HCT116 (cell line): Measurements from ENCODE around the gene SORBS1. TPM values are rescaled to one million over a fixed set of nuclear protein-coding genes. Genes with fewer than 3 reads are reported as not detected.

Experiments used
- ATAC-seq: fragments of 200-7000 bp; cut with Tn5 transposase; 2 replicates; pipeline ENCODE4 v1.9.1; 2020; ENCODE audit warnings: mild to moderate bottlenecking, moderate library complexity
- BruUV-seq: library from RNA; stranded (reverse); fragments of 400-500 nt; replicated peaks from 2 replicates; lab custom pipeline; 2021; lab: Mats Ljungman, UMichigan
- CTCF ChIA-PET: fragments of 300-600 bp; sonication (Branson Sonifier 250); formaldehyde crosslinking; loops from one replicate; lab custom pipeline; 2021; ENCODE audit warnings: antibody characterized with exemption; lab: Charles Lee
- POLR2A ChIA-PET: fragments of 300-600, 350-600 bp; sonication (Branson Sonifier 250); formaldehyde crosslinking; loops from one replicate; lab custom pipeline; 2021; ENCODE audit warnings: antibody characterized with exemption; lab: Charles Lee
- RAD21 ChIA-PET, 2 experiments: fragments of 300-600 bp; sonication (Branson Sonifier 250); formaldehyde crosslinking; loops; one replicate each; lab custom pipeline; 2023; ENCODE audit warnings: low total read pairs in 2 of 2; ENCODE audit not compliant: uncharacterized antibody in 2 of 2, unreplicated experiment in 2 of 2, low non-redundant PET in 1 of 2; lab: Charles Lee
- DNase-seq: peaks from one replicate; pipeline ENCODE4 v3.0.0-alpha.2; 2010; ENCODE audit warnings: low read depth, low spot score
- H2AFZ ChIP-seq: fragments of 200-600 bp; shearing (Covaris generic), sonication (generic); 2 replicates; pipeline ENCODE4 v1.6.1; 2017; ENCODE audit warnings: low read depth, mixed run types, mixed read lengths, antibody characterized with exemption, low read length; ENCODE audit not compliant: poor library complexity, severe bottlenecking
- H3K27ac ChIP-seq: 2 replicates; pipeline ENCODE4 v1.5.1; 2012; ENCODE audit warnings: low read depth, low read length
- H3K27me3 ChIP-seq: fragments of 200-600 bp; sonication (generic); 2 replicates; pipeline ENCODE4 v1.6.1; 2016; ENCODE audit warnings: mixed run types, low read length, mixed read lengths; ENCODE audit not compliant: insufficient read depth
- H3K36me3 ChIP-seq, 2 experiments: fragments of 200-500 bp in 1 of 2; fragments of 200-600 bp in 1 of 2; sonication (Bioruptor generic) in 1 of 2; sonication (generic) in 1 of 2; 2 replicates each; pipeline versions ENCODE4 v1.5.1 to v1.6.1; 2014 to 2016; ENCODE audit warnings: low read length in 2 of 2, inconsistent platforms in 1 of 2, mixed read lengths in 1 of 2, mixed run types in 1 of 2; ENCODE audit not compliant: insufficient read depth in 2 of 2, control insufficient read depth in 1 of 2
- H3K4me1 ChIP-seq, 2 experiments: fragments of 200-600 bp in 1 of 2; sonication (generic) in 1 of 2; 2 replicates each; pipeline versions ENCODE4 v1.5.1 to v1.6.1; 2012 to 2017; ENCODE audit warnings: low read length in 2 of 2, inconsistent platforms in 1 of 2, mild to moderate bottlenecking in 1 of 2, mixed read lengths in 1 of 2, mixed run types in 1 of 2, moderate library complexity in 1 of 2; ENCODE audit not compliant: insufficient read depth in 2 of 2, control insufficient read depth in 1 of 2
- H3K4me2 ChIP-seq: fragments of 200-600 bp; sonication (generic); 2 replicates; pipeline ENCODE4 v1.6.1; 2017; ENCODE audit warnings: mixed run types, low read length, mixed read lengths
- H3K4me3 ChIP-seq, 2 experiments: fragments of 200-600 bp in 1 of 2; sonication (generic) in 1 of 2; replicated peaks in 1 of 2; 2 replicates each; pipeline ENCODE4 v1.5.1; 2011 to 2016; ENCODE audit warnings: low read length in 2 of 2, control low read depth in 1 of 2, low read depth in 1 of 2, mild to moderate bottlenecking in 1 of 2, mixed read lengths in 1 of 2, mixed run types in 1 of 2
- H3K79me2 ChIP-seq: fragments of 200-600 bp; sonication (generic); 2 replicates; pipeline ENCODE4 v1.6.1; 2017; ENCODE audit warnings: mild to moderate bottlenecking, mixed run types, low read length, moderate library complexity, mixed read lengths; ENCODE audit not compliant: insufficient read depth
- H3K9ac ChIP-seq: fragments of 200-600 bp; sonication (generic); 2 replicates; pipeline ENCODE4 v1.6.1; 2016; ENCODE audit warnings: low read length, mixed read lengths
- H3K9me2 ChIP-seq: fragments of 200-600 bp; sonication (generic), shearing (Covaris generic); 2 replicates; pipeline ENCODE4 v1.6.1; 2017; ENCODE audit warnings: mixed run types, mild to moderate bottlenecking, moderate library complexity; ENCODE audit not compliant: insufficient read depth
- H3K9me3 ChIP-seq, 2 experiments: fragments of 200-500 bp in 1 of 2; fragments of 200-600 bp in 1 of 2; sonication (Bioruptor generic) in 1 of 2; sonication (generic) in 1 of 2; 2 replicates each; pipeline ENCODE4 v1.6.1; 2014 to 2017; ENCODE audit warnings: low read length in 2 of 2, mixed read lengths in 2 of 2, inconsistent platforms in 1 of 2, low read depth in 1 of 2, mild to moderate bottlenecking in 1 of 2, mixed run types in 1 of 2, moderate library complexity in 1 of 2; ENCODE audit not compliant: control insufficient read depth in 1 of 2, insufficient read depth in 1 of 2
- H4K20me1 ChIP-seq: fragments of 200-600 bp; sonication (generic), shearing (Covaris generic); 2 replicates; pipeline ENCODE4 v1.6.1; 2017; ENCODE audit warnings: mixed run types, mild to moderate bottlenecking, moderate library complexity; ENCODE audit not compliant: insufficient read depth
- CBX3 ChIP-seq: IDR thresholded peaks from 2 replicates; pipeline ENCODE4 v1.6.1; 2012; ENCODE audit warnings: low read depth
- CEBPB ChIP-seq: IDR thresholded peaks from 2 replicates; pipeline ENCODE4 v1.6.1; 2012; ENCODE audit warnings: low read depth
- EGR1 ChIP-seq: IDR thresholded peaks from 2 replicates; pipeline ENCODE4 v1.6.1; 2012; ENCODE audit warnings: low read depth
- ELF1 ChIP-seq: IDR thresholded peaks from 2 replicates; pipeline ENCODE4 v1.6.1; 2012; ENCODE audit warnings: low read depth, borderline replicate concordance
- EZH2 ChIP-seq: fragments of 200-600 bp; sonication (generic); IDR thresholded peaks from 2 replicates; pipeline ENCODE4 v1.6.1; 2017; ENCODE audit warnings: antibody characterized with exemption, mixed run types
- EZH2phosphoT487 ChIP-seq: fragments of 200-600 bp; IDR thresholded peaks from 2 replicates; pipeline ENCODE4 v1.6.1; 2018; ENCODE audit warnings: antibody characterized with exemption, borderline replicate concordance
- FOSL1 ChIP-seq: IDR thresholded peaks from 2 replicates; pipeline ENCODE4 v1.6.1; 2012; ENCODE audit warnings: low read depth
- POLR2A ChIP-seq: IDR thresholded peaks from 2 replicates; pipeline ENCODE4 v1.7.0; 2011; ENCODE audit warnings: borderline replicate concordance; ENCODE audit not compliant: insufficient read depth, insufficient read length; ENCODE audit errors: extremely low read depth
- POLR2AphosphoS5 ChIP-seq: IDR thresholded peaks from 2 replicates; pipeline ENCODE4 v1.6.1; 2011; ENCODE audit warnings: mild to moderate bottlenecking, low read depth, low read length, moderate library complexity
- RAD21 ChIP-seq: IDR thresholded peaks from 2 replicates; pipeline ENCODE4 v1.6.1; 2012; ENCODE audit warnings: low read depth, mild to moderate bottlenecking
- SP1 ChIP-seq: IDR thresholded peaks from 2 replicates; pipeline ENCODE4 v1.6.1; 2012; ENCODE audit warnings: low read depth
- SRF ChIP-seq: IDR thresholded peaks from 2 replicates; pipeline ENCODE4 v1.6.1; 2012; ENCODE audit warnings: low read depth
- TCF7L2 ChIP-seq: IDR thresholded peaks from 2 replicates; pipeline ENCODE4 v1.7.0; 2011; ENCODE audit warnings: borderline replicate concordance, inconsistent platforms; ENCODE audit not compliant: insufficient read depth, insufficient read length; ENCODE audit errors: extremely low read depth
- ZNF274 ChIP-seq: fragments of 200-500 bp; sonication (Bioruptor generic); IDR thresholded peaks from 2 replicates; pipeline ENCODE4 v1.6.1; 2014; ENCODE audit warnings: mild to moderate bottlenecking, low read depth, low read length, inconsistent platforms
- intact Hi-C: fragments of 100-400 bp; cut with micrococcal nuclease; formaldehyde crosslinking; loops from 2 replicates; pipeline ENCODE4 v1.10.0; 2022
- total RNA-seq: library from RNA; stranded (reverse); gene quantifications from one replicate; pipeline ENCODE4 v1.2.1, GENCODE V29; 2021; ENCODE audit not compliant: unreplicated experiment
- TF ChIP-seq, protein P1 (sequence below), 3 experiments: fragments of 200-600 bp in 1 of 3; sonication (generic) in 1 of 3; IDR thresholded peaks in 2 of 3; conservative IDR thresholded peaks in 1 of 3; 2 replicates each; pipeline ENCODE4 v1.5.1; 2012 to 2017; ENCODE audit warnings: low read depth in 2 of 3, low read length in 2 of 3, antibody characterized with exemption in 1 of 3, borderline replicate concordance in 1 of 3, control low read depth in 1 of 3, mild to moderate bottlenecking in 1 of 3, mixed read lengths in 1 of 3, mixed run types in 1 of 3, moderate library complexity in 1 of 3; ENCODE audit not compliant: insufficient read depth in 1 of 3
- TF ChIP-seq, protein P2 (sequence below): IDR thresholded peaks from 2 replicates; pipeline ENCODE4 v1.6.1; 2012; ENCODE audit warnings: low read depth
- TF ChIP-seq, protein P3 (sequence below): IDR thresholded peaks from 2 replicates; pipeline ENCODE4 v1.6.1; 2012

SORBS1 gene
- total RNA-seq, 1 experiment from 2014 or later, result 3.4 TPM

DNA sequence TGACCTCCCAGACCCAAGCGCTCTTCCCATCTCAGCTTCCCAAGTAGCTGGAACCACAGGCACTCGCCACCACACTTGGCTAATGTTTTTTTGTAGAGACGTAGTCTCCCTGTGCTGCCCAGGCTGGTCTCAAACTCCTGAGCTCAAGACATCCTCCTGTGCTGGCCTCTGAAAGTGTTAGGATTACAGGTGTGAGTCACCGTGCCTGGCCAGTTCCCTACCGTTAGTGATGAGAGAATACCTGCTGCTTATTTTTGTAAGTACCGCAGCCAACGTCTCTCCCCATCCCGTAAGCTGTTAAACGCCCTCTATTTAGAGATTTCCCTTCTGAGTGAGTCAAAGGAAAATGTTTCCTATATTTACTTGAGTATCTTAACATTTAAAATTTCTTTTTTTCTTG, 231.9 kb downstream of the SORBS1 start:
- ATAC-seq (no peak), DNase-seq (no peak)
- H3K27me3 ChIP-seq, result peaks cover 4% of the 10 kb centered on the region; the same call in 1 of the 2 replicates
- CTCF ChIA-PET, result no interaction called here
- no peaks in the 10 kb centered on the region for H3K36me3 ChIP-seq
- intact Hi-C loops, result no loop called here
- TF ChIP-seq ELF1, result no peak
- TF ChIP-seq POLR2A, result no peak
- TF ChIP-seq, protein P1, sequence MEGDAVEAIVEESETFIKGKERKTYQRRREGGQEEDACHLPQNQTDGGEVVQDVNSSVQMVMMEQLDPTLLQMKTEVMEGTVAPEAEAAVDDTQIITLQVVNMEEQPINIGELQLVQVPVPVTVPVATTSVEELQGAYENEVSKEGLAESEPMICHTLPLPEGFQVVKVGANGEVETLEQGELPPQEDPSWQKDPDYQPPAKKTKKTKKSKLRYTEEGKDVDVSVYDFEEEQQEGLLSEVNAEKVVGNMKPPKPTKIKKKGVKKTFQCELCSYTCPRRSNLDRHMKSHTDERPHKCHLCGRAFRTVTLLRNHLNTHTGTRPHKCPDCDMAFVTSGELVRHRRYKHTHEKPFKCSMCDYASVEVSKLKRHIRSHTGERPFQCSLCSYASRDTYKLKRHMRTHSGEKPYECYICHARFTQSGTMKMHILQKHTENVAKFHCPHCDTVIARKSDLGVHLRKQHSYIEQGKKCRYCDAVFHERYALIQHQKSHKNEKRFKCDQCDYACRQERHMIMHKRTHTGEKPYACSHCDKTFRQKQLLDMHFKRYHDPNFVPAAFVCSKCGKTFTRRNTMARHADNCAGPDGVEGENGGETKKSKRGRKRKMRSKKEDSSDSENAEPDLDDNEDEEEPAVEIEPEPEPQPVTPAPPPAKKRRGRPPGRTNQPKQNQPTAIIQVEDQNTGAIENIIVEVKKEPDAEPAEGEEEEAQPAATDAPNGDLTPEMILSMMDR (IDR thresholded peaks at IDR 0.05 in 2 of 3, conservative IDR thresholded peaks at IDR 0.05 in 1 of 3; ENCODE audit: borderline replicate concordance in 1 of 3, insufficient read depth in 1 of 3, low read depth in 2 of 3, low read length in 2 of 3), result no peak
- no peaks in the 10 kb centered on the region for H3K9me2 ChIP-seq
- RAD21 ChIA-PET, result no interaction called here
- BruUV-seq, result no TSS peak
- H3K9me3 ChIP-seq, result no peaks in the 10 kb centered on the region
- H3K27ac ChIP-seq, result no peak overlapping the region
- no peak overlapping the region for H3K4me2 ChIP-seq
- POLR2A ChIA-PET, result no interaction called here
- H3K9ac ChIP-seq, result no peak overlapping the region
- H2AFZ ChIP-seq, result no peak overlapping the region
- H3K79me2 ChIP-seq, result no peaks in the 10 kb centered on the region
- H3K4me3 ChIP-seq, result no peak overlapping the region
- H3K4me1 ChIP-seq, result peaks cover 0 to 10% of the 10 kb centered on the region in 2 experiments; a peak in 2 of 4 replicates
- no peaks in the 10 kb centered on the region for H4K20me1 ChIP-seq

DNA sequence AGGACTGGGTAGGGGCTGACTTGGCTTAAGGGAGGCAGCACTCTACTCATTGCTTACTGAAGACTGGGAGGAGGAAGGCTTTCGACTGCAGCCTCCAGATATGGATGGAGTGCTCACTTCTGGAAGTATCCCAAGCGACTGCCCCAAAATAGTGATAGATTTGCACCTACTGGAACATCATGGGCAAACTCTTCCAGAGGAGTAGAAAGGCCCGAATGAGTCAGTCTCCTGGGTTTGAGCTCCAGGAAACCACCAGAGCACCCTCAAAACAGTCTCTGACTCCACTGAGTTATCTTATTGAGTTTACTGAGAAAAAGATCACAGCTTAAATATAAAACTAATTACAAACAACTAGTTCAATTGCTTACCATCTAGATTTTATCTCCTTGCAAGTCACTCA, 233.2 kb downstream of the SORBS1 start:
- Histone ChIP-seq H4K20me1 (no peaks in the 10 kb centered on the region), H3K4me1 (no peaks in the 10 kb centered on the region), H3K9me2 (no peaks in the 10 kb centered on the region), H3K27me3 (peaks cover 4% of the 10 kb centered on the region; the same call in 1 of the 2 replicates), H3K79me2 (no peaks in the 10 kb centered on the region), H3K9me3 (no peaks in the 10 kb centered on the region), H3K4me2 (no peak overlapping the region), H2AFZ (no peak overlapping the region), H3K27ac (no peak overlapping the region), H3K4me3 (no peak overlapping the region), H3K9ac (no peak overlapping the region), H3K36me3 (no peaks in the 10 kb centered on the region)
- ATAC-seq, result no peak
- CTCF ChIA-PET, result no interaction called here
- POLR2A ChIA-PET, result no interaction called here
- RAD21 ChIA-PET, result no interaction called here
- intact Hi-C loops, result no loop called here
- no peak for DNase-seq
- BruUV-seq, result no TSS peak
- TF ChIP-seq EZH2, result no peak
- TF ChIP-seq FOSL1, result no peak
- no peak for TF ChIP-seq TCF7L2
- no peak for TF ChIP-seq EZH2phosphoT487
- TF ChIP-seq EGR1, result no peak
- TF ChIP-seq, protein P2, sequence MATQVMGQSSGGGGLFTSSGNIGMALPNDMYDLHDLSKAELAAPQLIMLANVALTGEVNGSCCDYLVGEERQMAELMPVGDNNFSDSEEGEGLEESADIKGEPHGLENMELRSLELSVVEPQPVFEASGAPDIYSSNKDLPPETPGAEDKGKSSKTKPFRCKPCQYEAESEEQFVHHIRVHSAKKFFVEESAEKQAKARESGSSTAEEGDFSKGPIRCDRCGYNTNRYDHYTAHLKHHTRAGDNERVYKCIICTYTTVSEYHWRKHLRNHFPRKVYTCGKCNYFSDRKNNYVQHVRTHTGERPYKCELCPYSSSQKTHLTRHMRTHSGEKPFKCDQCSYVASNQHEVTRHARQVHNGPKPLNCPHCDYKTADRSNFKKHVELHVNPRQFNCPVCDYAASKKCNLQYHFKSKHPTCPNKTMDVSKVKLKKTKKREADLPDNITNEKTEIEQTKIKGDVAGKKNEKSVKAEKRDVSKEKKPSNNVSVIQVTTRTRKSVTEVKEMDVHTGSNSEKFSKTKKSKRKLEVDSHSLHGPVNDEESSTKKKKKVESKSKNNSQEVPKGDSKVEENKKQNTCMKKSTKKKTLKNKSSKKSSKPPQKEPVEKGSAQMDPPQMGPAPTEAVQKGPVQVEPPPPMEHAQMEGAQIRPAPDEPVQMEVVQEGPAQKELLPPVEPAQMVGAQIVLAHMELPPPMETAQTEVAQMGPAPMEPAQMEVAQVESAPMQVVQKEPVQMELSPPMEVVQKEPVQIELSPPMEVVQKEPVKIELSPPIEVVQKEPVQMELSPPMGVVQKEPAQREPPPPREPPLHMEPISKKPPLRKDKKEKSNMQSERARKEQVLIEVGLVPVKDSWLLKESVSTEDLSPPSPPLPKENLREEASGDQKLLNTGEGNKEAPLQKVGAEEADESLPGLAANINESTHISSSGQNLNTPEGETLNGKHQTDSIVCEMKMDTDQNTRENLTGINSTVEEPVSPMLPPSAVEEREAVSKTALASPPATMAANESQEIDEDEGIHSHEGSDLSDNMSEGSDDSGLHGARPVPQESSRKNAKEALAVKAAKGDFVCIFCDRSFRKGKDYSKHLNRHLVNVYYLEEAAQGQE, result no peak
- no peak for TF ChIP-seq ZNF274
- TF ChIP-seq, protein P3, sequence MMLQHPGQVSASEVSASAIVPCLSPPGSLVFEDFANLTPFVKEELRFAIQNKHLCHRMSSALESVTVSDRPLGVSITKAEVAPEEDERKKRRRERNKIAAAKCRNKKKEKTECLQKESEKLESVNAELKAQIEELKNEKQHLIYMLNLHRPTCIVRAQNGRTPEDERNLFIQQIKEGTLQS, result no peak
- no peak for TF ChIP-seq RAD21
- TF ChIP-seq ELF1, result no peak
- no peak for TF ChIP-seq SRF
- no peak for TF ChIP-seq CEBPB
- no peak for TF ChIP-seq SP1
- no peak for TF ChIP-seq POLR2AphosphoS5
- no peak for TF ChIP-seq CBX3
